Choroid plexus epithelial cell (primary cell): ENCODE results near the gene KIF16B.

ENCODE experiments used
- DNase-seq: peaks from one replicate; pipeline ENCODE4 v3.0.0-alpha.2; 2010; ENCODE audit warnings: low read depth
- H3K4me3 ChIP-seq: 2 replicates; pipeline ENCODE4 v1.5.1; 2011; ENCODE audit warnings: low read depth, mild to moderate bottlenecking, control low read depth, low read length, moderate library complexity
- CTCF ChIP-seq: conservative IDR thresholded peaks from 2 replicates; pipeline ENCODE4 v1.5.1; 2011; ENCODE audit warnings: low read depth, mild to moderate bottlenecking, control low read depth, inconsistent platforms, low read length, moderate library complexity

Gene KIF16B

GRCh38 chr20:16395366-16395765, 177.9 kb downstream of the KIF16B start:
- H3K4me3 ChIP-seq = no peak overlapping the region
- no peak for DNase-seq
- no peak for TF ChIP-seq CTCF

- H3K4me3 ChIP-seq = no peak overlapping the region
- no peak for TF ChIP-seq CTCF
- no peak for DNase-seq
Observed at GRCh38 chr20:16394784-16395183, 178.5 kb downstream of the KIF16B start.

GRCh38 chr20:16393836-16394235, 179.4 kb downstream of the KIF16B start:
- no peak for TF ChIP-seq CTCF
- DNase-seq = no peak
- no peak overlapping the region for H3K4me3 ChIP-seq

- DNase-seq = no peak
- TF ChIP-seq CTCF = no peak
- H3K4me3 ChIP-seq = no peak overlapping the region
Observed at GRCh38 chr20:16393297-16393696, 180.0 kb downstream of the KIF16B start.

DNA sequence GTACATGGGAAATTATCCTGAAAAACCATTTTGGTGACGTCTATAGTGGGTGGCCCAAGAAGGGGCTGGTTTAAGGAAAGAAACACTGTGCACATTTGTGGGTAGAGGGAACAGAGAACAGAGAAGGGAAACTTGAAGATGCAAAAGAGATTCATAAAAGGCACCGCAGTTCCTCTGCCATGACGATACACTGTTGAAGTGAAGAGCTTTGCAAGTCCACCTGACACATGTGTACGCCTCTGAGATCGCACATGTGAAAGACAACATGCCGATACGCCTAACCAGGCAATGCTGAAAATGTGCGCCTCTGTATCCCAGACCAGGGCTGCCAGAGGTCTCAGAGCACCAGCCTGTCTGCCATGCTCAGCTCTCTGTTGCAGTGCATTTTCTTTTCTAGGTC, 180.9 kb downstream of the KIF16B start:
- no peak for DNase-seq
- no peak overlapping the region for H3K4me3 ChIP-seq

GRCh38 chr20:16390991-16391390, 182.3 kb downstream of the KIF16B start:
- no peak for DNase-seq
- TF ChIP-seq CTCF = no peak
- no peak overlapping the region for H3K4me3 ChIP-seq

More for the DNA sequence above, 180.9 kb downstream of the KIF16B start:
- no peak for TF ChIP-seq CTCF

- TF ChIP-seq CTCF = no peak
- DNase-seq = no peak
- H3K4me3 ChIP-seq = no peak overlapping the region
Observed at GRCh38 chr20:16388731-16389130, 184.5 kb downstream of the KIF16B start.
